ENCODE results near the gene DPH6.

The DPH6 gene

DNA sequence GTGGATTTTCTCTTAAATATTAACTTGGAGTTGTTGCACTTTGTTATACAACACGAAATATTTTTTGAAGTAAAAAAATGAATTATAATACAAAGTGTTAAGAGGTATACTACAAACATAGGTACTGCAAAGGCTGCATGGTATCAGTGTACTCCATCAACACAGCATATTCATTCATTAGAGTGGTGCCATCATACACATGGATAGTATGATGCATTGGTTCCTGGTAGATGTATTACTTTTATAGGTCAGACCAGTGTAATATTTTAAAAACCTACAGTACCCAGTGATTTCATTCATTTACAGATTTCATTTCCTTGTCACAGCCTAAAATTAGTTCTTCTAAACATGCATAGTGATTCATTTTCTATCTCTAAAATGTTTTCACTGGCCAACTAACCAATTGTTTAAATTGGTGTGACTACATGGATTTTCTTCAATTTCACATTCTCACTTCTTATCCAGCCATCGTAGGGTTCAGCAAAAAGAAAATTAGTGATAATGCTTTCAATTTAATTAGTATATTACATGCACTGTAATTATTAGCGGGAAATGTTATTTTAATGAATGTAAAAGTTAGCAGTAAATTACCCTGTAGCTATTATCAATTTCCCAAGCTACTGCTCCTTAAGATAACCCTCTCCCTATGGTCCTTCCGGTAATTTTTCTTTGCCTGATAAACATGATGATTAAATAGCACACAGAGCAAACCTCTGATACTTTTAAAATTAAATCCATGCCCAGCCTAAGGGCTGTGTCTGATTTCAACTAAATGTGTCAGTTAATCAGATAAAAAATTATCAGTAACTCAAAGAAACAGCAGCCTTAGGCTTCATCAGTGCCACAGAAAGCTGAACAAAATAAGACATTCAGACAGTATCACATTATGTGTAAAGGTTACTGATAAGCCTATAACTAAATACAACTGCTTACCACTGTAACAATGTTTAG lies 68.4 kb downstream of the DPH6 start:
- Histone ChIP-seq H3K9ac (ENCODE audit: low read depth in 1 of 2, low read length in 2 of 2) (no peak overlapping the region), H3K4me1 (ENCODE audit: control insufficient read depth in 2 of 2, insufficient read depth in 2 of 2, low read length in 2 of 2) (no peaks in the 10 kb centered on the region), H3K27ac (ENCODE audit: low read depth in 2 of 2, low read length in 2 of 2) (no peak overlapping the region), H3K27me3 (ENCODE audit: control insufficient read depth in 2 of 2, insufficient read depth in 2 of 2, low read length in 2 of 2) (no peaks in the 10 kb centered on the region), H3K4me3 (ENCODE audit: low read length in 2 of 2) (no peak overlapping the region), H3K9me3 (ENCODE audit: control insufficient read depth in 2 of 2, low read length in 2 of 2) (no peaks in the 10 kb centered on the region), H3K36me3 (ENCODE audit: control insufficient read depth in 2 of 2, insufficient read depth in 2 of 2, low read length in 2 of 2) (no peaks in the 10 kb centered on the region)

- Histone ChIP-seq H3K9ac (ENCODE audit: low read depth in 1 of 2, low read length in 2 of 2) (no peak overlapping the region), H3K4me3 (ENCODE audit: low read length in 2 of 2) (no peak overlapping the region), H3K36me3 (ENCODE audit: control insufficient read depth in 2 of 2, insufficient read depth in 2 of 2, low read length in 2 of 2) (no peaks in the 10 kb centered on the region), H3K27ac (ENCODE audit: low read depth in 2 of 2, low read length in 2 of 2) (no peak overlapping the region), H3K9me3 (ENCODE audit: control insufficient read depth in 2 of 2, low read length in 2 of 2) (no peaks in the 10 kb centered on the region), H3K27me3 (ENCODE audit: control insufficient read depth in 2 of 2, insufficient read depth in 2 of 2, low read length in 2 of 2) (no peaks in the 10 kb centered on the region), H3K4me1 (ENCODE audit: control insufficient read depth in 2 of 2, insufficient read depth in 2 of 2, low read length in 2 of 2) (no peaks in the 10 kb centered on the region)
Measured at GRCh38 chr15:35471024-35471423, 74.9 kb downstream of the DPH6 start.

DNA sequence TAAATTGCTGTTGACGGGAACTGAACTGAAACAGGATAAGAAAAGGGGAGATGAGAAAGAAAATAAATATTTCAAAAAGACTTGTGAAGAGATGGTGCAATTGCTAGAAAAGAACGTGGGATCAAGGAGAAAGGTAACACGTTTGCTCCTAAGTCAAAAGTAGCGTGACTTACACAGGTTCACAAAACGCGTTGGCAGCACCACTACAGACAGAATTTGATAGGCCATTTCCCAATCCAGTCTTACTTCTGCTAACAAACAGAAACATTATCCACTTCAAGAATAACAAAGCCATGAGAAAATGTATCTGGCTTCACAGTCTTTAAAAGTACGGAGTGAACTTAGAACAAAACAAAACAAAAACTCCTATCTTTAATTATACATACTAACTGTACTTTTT lies 75.5 kb downstream of the DPH6 start:
- Histone ChIP-seq H3K4me3 (ENCODE audit: low read length in 2 of 2) (no peak overlapping the region), H3K27ac (ENCODE audit: low read depth in 2 of 2, low read length in 2 of 2) (no peak overlapping the region), H3K36me3 (ENCODE audit: control insufficient read depth in 2 of 2, insufficient read depth in 2 of 2, low read length in 2 of 2) (no peaks in the 10 kb centered on the region), H3K9me3 (ENCODE audit: control insufficient read depth in 2 of 2, low read length in 2 of 2) (no peaks in the 10 kb centered on the region), H3K4me1 (ENCODE audit: control insufficient read depth in 2 of 2, insufficient read depth in 2 of 2, low read length in 2 of 2) (no peaks in the 10 kb centered on the region), H3K27me3 (ENCODE audit: control insufficient read depth in 2 of 2, insufficient read depth in 2 of 2, low read length in 2 of 2) (no peaks in the 10 kb centered on the region), H3K9ac (ENCODE audit: low read depth in 1 of 2, low read length in 2 of 2) (no peak overlapping the region)

DNA sequence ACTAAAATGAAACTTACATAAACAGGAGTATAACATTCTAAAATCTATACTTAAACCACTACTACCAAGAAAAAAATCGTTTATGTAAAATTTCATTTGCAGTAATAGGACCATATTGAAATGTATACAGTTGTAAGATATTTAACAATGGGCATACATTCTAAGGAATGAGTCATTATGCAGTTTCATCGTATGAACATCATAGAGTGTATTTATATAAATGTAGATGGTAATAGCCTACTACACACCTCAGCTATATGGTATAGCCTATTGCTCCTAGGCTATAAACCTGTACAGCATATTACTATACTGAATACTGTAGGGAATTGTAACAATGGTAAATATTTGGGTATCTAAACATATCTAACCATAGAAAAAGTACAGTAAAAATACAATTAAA lies 79.5 kb downstream of the DPH6 start:
- Histone ChIP-seq H3K4me1 (ENCODE audit: control insufficient read depth in 2 of 2, insufficient read depth in 2 of 2, low read length in 2 of 2) (no peaks in the 10 kb centered on the region), H3K9me3 (ENCODE audit: control insufficient read depth in 2 of 2, low read length in 2 of 2) (no peaks in the 10 kb centered on the region), H3K36me3 (ENCODE audit: control insufficient read depth in 2 of 2, insufficient read depth in 2 of 2, low read length in 2 of 2) (no peaks in the 10 kb centered on the region), H3K27ac (ENCODE audit: low read depth in 2 of 2, low read length in 2 of 2) (no peak overlapping the region), H3K9ac (ENCODE audit: low read depth in 1 of 2, low read length in 2 of 2) (no peak overlapping the region), H3K27me3 (ENCODE audit: control insufficient read depth in 2 of 2, insufficient read depth in 2 of 2, low read length in 2 of 2) (no peaks in the 10 kb centered on the region), H3K4me3 (ENCODE audit: low read length in 2 of 2) (no peak overlapping the region)

DNA sequence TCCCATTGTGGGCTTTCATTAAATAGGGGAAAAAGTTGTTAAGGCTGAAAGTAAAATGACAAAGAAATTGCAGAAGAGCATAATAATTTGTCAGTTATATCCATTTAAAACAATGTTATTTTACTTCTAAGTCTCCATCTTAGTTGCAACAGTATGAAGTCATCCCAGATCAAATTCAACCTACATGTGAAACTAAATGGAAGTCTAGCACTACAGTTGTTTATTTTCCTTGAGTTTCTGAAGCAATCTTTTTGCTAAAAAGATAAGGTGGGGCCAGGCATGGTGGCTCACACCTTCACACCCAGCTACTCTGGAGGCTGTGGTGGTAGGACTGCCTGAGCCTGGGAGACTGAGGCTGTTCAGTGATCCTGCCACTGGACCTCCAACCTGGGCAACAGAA lies 80.2 kb downstream of the DPH6 start:
- Histone ChIP-seq H3K27ac (ENCODE audit: low read depth in 2 of 2, low read length in 2 of 2) (no peak overlapping the region), H3K27me3 (ENCODE audit: control insufficient read depth in 2 of 2, insufficient read depth in 2 of 2, low read length in 2 of 2) (no peaks in the 10 kb centered on the region), H3K9ac (ENCODE audit: low read depth in 1 of 2, low read length in 2 of 2) (no peak overlapping the region), H3K4me3 (ENCODE audit: low read length in 2 of 2) (no peak overlapping the region), H3K36me3 (ENCODE audit: control insufficient read depth in 2 of 2, insufficient read depth in 2 of 2, low read length in 2 of 2) (no peaks in the 10 kb centered on the region), H3K9me3 (ENCODE audit: control insufficient read depth in 2 of 2, low read length in 2 of 2) (no peaks in the 10 kb centered on the region), H3K4me1 (ENCODE audit: control insufficient read depth in 2 of 2, insufficient read depth in 2 of 2, low read length in 2 of 2) (no peaks in the 10 kb centered on the region)

- no peaks in the 10 kb centered on the region for H3K9me3 ChIP-seq (ENCODE audit: control insufficient read depth in 2 of 2, low read length in 2 of 2)
- no peaks in the 10 kb centered on the region for H3K36me3 ChIP-seq (ENCODE audit: control insufficient read depth in 2 of 2, insufficient read depth in 2 of 2, low read length in 2 of 2)
- no peak overlapping the region for H3K4me3 ChIP-seq (ENCODE audit: low read length in 2 of 2)
- H3K27ac ChIP-seq (ENCODE audit: low read depth in 2 of 2, low read length in 2 of 2) = no peak overlapping the region
- H3K27me3 ChIP-seq (ENCODE audit: control insufficient read depth in 2 of 2, insufficient read depth in 2 of 2, low read length in 2 of 2) = no peaks in the 10 kb centered on the region
- no peak overlapping the region for H3K9ac ChIP-seq (ENCODE audit: low read depth in 1 of 2, low read length in 2 of 2)
- H3K4me1 ChIP-seq (ENCODE audit: control insufficient read depth in 2 of 2, insufficient read depth in 2 of 2, low read length in 2 of 2) = no peaks in the 10 kb centered on the region
Measured at GRCh38 chr15:35460616-35461015, 85.3 kb downstream of the DPH6 start.

DNA sequence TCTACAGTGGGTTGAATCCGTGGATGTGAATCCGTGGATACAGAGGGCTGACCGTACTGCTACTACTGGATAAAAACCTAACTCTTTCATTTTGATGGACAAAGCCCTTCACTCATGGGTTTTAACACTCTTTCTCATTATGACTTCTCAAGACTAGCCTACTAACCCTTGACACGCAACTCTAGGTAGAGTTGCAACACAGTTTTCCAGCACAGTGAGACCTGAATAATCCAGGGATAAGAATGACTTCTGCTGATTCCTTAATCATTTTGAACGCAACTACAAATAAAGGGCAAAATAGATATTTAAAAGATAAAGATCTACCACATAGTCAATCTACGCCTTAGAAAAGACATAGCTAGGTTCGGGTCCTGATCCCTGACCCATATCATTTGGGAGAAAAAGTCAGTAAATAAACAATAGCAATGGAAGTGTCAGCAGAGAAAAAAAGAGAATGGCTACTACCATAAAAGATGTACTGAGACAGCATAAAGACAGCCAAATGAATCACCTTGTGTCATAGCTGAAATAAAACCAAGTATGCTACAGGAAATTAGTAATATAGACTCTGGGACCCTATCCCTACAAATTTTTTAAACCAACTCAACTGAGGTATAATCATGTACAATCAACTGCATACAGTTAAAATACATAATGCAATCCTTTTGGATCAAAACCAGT lies 87.6 kb downstream of the DPH6 start:
- H3K4me1 ChIP-seq (ENCODE audit: control insufficient read depth in 2 of 2, insufficient read depth in 2 of 2, low read length in 2 of 2) = no peaks in the 10 kb centered on the region
- no peak overlapping the region for H3K4me3 ChIP-seq (ENCODE audit: low read length in 2 of 2)
- H3K36me3 ChIP-seq (ENCODE audit: control insufficient read depth in 2 of 2, insufficient read depth in 2 of 2, low read length in 2 of 2) = no peaks in the 10 kb centered on the region
- H3K9ac ChIP-seq (ENCODE audit: low read depth in 1 of 2, low read length in 2 of 2) = no peak overlapping the region
- H3K9me3 ChIP-seq (ENCODE audit: control insufficient read depth in 2 of 2, low read length in 2 of 2) = no peaks in the 10 kb centered on the region
- no peaks in the 10 kb centered on the region for H3K27me3 ChIP-seq (ENCODE audit: control insufficient read depth in 2 of 2, insufficient read depth in 2 of 2, low read length in 2 of 2)
- H3K27ac ChIP-seq (ENCODE audit: low read depth in 2 of 2, low read length in 2 of 2) = no peak overlapping the region

- Histone ChIP-seq H3K27ac (ENCODE audit: low read depth in 2 of 2, low read length in 2 of 2) (no peak overlapping the region), H3K9me3 (ENCODE audit: control insufficient read depth in 2 of 2, low read length in 2 of 2) (no peaks in the 10 kb centered on the region), H3K4me3 (ENCODE audit: low read length in 2 of 2) (no peak overlapping the region), H3K27me3 (ENCODE audit: control insufficient read depth in 2 of 2, insufficient read depth in 2 of 2, low read length in 2 of 2) (no peaks in the 10 kb centered on the region), H3K9ac (ENCODE audit: low read depth in 1 of 2, low read length in 2 of 2) (no peak overlapping the region), H3K4me1 (ENCODE audit: control insufficient read depth in 2 of 2, insufficient read depth in 2 of 2, low read length in 2 of 2) (no peaks in the 10 kb centered on the region), H3K36me3 (ENCODE audit: control insufficient read depth in 2 of 2, insufficient read depth in 2 of 2, low read length in 2 of 2) (no peaks in the 10 kb centered on the region)
Measured at GRCh38 chr15:35455201-35455600, 90.8 kb downstream of the DPH6 start.

DNA sequence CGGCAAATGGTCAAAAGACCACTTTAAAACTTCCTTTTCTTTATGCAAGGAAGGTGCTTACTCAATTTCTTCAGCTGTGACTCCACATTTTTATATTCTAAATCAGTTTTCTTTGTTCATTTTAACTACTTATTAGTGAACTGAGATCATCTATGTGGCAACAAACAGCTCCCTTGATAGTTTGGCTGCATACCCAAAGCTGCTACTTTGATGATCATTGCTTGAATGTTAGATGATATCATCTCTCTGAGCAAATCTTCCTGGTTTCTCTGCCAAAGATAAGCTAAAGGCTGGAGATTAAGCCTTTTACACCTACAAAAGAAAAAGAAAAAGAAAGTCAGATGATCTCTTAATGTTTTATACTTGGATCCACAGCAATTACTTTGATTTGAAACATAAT lies 95.5 kb downstream of the DPH6 start:
- H3K27ac ChIP-seq (ENCODE audit: low read depth in 2 of 2, low read length in 2 of 2) = no peak overlapping the region
- H3K36me3 ChIP-seq (ENCODE audit: control insufficient read depth in 2 of 2, insufficient read depth in 2 of 2, low read length in 2 of 2) = no peaks in the 10 kb centered on the region
- H3K4me3 ChIP-seq (ENCODE audit: low read length in 2 of 2) = no peak overlapping the region
- H3K9me3 ChIP-seq (ENCODE audit: control insufficient read depth in 2 of 2, low read length in 2 of 2) = no peaks in the 10 kb centered on the region
- H3K27me3 ChIP-seq (ENCODE audit: control insufficient read depth in 2 of 2, insufficient read depth in 2 of 2, low read length in 2 of 2) = no peaks in the 10 kb centered on the region
- H3K9ac ChIP-seq (ENCODE audit: low read depth in 1 of 2, low read length in 2 of 2) = no peak overlapping the region
- no peaks in the 10 kb centered on the region for H3K4me1 ChIP-seq (ENCODE audit: control insufficient read depth in 2 of 2, insufficient read depth in 2 of 2, low read length in 2 of 2)

GRCh38 chr15:35448294-35448693 lies 97.7 kb downstream of the DPH6 start:
- no peaks in the 10 kb centered on the region for H3K9me3 ChIP-seq (ENCODE audit: control insufficient read depth in 2 of 2, low read length in 2 of 2)
- no peaks in the 10 kb centered on the region for H3K27me3 ChIP-seq (ENCODE audit: control insufficient read depth in 2 of 2, insufficient read depth in 2 of 2, low read length in 2 of 2)
- H3K4me1 ChIP-seq (ENCODE audit: control insufficient read depth in 2 of 2, insufficient read depth in 2 of 2, low read length in 2 of 2) = no peaks in the 10 kb centered on the region
- H3K27ac ChIP-seq (ENCODE audit: low read depth in 2 of 2, low read length in 2 of 2) = no peak overlapping the region
- no peak overlapping the region for H3K4me3 ChIP-seq (ENCODE audit: low read length in 2 of 2)
- H3K36me3 ChIP-seq (ENCODE audit: control insufficient read depth in 2 of 2, insufficient read depth in 2 of 2, low read length in 2 of 2) = no peaks in the 10 kb centered on the region
- no peak overlapping the region for H3K9ac ChIP-seq (ENCODE audit: low read depth in 1 of 2, low read length in 2 of 2)

All from mucosa of rectum (tissue), 2 donors.